ENCODE results near the gene BIRC5. TPM values are rescaled to one million over a fixed set of nuclear protein-coding genes. Genes with fewer than 3 reads are reported as not detected.

Gene BIRC5
- total RNA-seq, 1 donor from 2014 or later: 5.8 TPM

DNA sequence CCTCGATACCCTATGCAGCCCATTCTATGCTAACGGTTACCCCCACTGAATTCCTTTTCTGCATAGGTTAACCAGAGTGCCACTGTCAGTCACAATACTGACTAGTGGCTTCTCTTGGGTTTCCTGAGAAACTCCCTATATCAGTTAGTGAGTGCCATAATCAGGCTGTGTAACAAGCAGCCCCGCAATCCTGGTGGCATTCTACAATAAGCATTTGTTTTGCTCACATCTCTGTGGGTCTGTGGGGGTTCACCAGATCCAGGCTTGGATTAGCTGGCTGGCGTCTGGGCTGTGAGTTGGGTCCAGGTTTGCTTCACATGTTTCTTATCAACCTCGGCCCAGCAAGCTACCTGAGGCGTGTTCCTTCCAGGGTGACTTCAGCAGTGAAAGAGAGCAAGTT, 59.8 kb downstream of the BIRC5 start:
- H4K20me1 ChIP-seq (ENCODE audit: insufficient read depth, low read length): no peaks in the 10 kb centered on the region
- no peak overlapping the region for H2AFZ ChIP-seq (ENCODE audit: low read depth, low read length)
- H3K36me3 ChIP-seq (ENCODE audit: insufficient read depth, low read length): no peaks in the 10 kb centered on the region
- H3K27ac ChIP-seq (ENCODE audit: low read depth, low read length): no peak overlapping the region
- H3K9ac ChIP-seq (ENCODE audit: low read length): no peak overlapping the region
- H3K4me3 ChIP-seq (ENCODE audit: insufficient read depth, low read depth, low read length): no peak overlapping the region
- H3K27me3 Mint-ChIP-seq (ENCODE audit: low read depth, unreplicated experiment): peaks cover 7% of the 10 kb centered on the region
- no peaks in the 10 kb centered on the region for H3K36me3 Mint-ChIP-seq (ENCODE audit: low read depth, unreplicated experiment)
- no peak for DNase-seq (ENCODE audit: low read depth)
- H3K4me1 ChIP-seq (ENCODE audit: insufficient read depth, low read length): peaks cover 6% of the 10 kb centered on the region
- TF ChIP-seq CTCF (IDR thresholded peaks at IDR 0.05; ENCODE audit: insufficient read depth, low read depth, low read length) (no peak), EZH2 (IDR thresholded peaks at IDR 0.05; ENCODE audit: insufficient read depth, low read length) (no peak)
- peaks cover 19% of the 10 kb centered on the region for H3K27me3 ChIP-seq (ENCODE audit: insufficient read depth, low read length)
- H3K9me3 ChIP-seq (ENCODE audit: insufficient read depth, low read depth, low read length): no peaks in the 10 kb centered on the region
- H3K9me3 Mint-ChIP-seq (ENCODE audit: unreplicated experiment): no peaks in the 10 kb centered on the region
- H3K4me2 ChIP-seq (ENCODE audit: low read length): no peak overlapping the region
- no peak overlapping the region for H3K4me3 Mint-ChIP-seq (ENCODE audit: unreplicated experiment)
- H3K79me2 ChIP-seq (ENCODE audit: insufficient read depth, low read length): no peaks in the 10 kb centered on the region
- H3K4me1 Mint-ChIP-seq (ENCODE audit: low read depth, unreplicated experiment): peaks cover 10% of the 10 kb centered on the region
- no peak overlapping the region for H3K27ac Mint-ChIP-seq (ENCODE audit: unreplicated experiment)
- FAIRE-seq: no peak

Other genes starting within 250 kb of the BIRC5 start
- 54.8 and 61.7 TPM in 2 replicates for gene TMC6, start 85.5 kb upstream of the BIRC5 start, total RNA-seq
- gene TMC8, start 83.5 kb upstream of the BIRC5 start, total RNA-seq: 0.27 and 0.38 TPM in 2 replicates
- gene C17orf99, start 67.9 kb upstream of the BIRC5 start, total RNA-seq: not detected in 2 replicates
- 75.0 and 82.2 TPM in 2 replicates for gene SYNGR2, start 45.7 kb upstream of the BIRC5 start, total RNA-seq
- 5.2 and 7.5 TPM in 2 replicates for gene TK1, start 27.2 kb upstream of the BIRC5 start, total RNA-seq
- gene AFMID, start 26.9 kb upstream of the BIRC5 start, total RNA-seq: 48.5 and 53.7 TPM in 2 replicates
- not detected in 2 replicates for gene TMEM235, start 17.4 kb downstream of the BIRC5 start, total RNA-seq
- gene SOCS3, start 145.8 kb downstream of the BIRC5 start, total RNA-seq: 13.4 and 16.7 TPM in 2 replicates
- gene PGS1, start 164.4 kb downstream of the BIRC5 start, total RNA-seq: 31.3 and 32.0 TPM in 2 replicates

Measured in astrocyte (in vitro differentiated cells and primary cell).